Non-pigmented ciliary epithelial cell (primary cell): ENCODE measurements around the gene FGF19.

Experiments
- DNase-seq: peaks from one replicate; pipeline ENCODE4 v3.0.0-alpha.2; 2010; ENCODE audit warnings: low read depth

FGF19 gene

DNA sequence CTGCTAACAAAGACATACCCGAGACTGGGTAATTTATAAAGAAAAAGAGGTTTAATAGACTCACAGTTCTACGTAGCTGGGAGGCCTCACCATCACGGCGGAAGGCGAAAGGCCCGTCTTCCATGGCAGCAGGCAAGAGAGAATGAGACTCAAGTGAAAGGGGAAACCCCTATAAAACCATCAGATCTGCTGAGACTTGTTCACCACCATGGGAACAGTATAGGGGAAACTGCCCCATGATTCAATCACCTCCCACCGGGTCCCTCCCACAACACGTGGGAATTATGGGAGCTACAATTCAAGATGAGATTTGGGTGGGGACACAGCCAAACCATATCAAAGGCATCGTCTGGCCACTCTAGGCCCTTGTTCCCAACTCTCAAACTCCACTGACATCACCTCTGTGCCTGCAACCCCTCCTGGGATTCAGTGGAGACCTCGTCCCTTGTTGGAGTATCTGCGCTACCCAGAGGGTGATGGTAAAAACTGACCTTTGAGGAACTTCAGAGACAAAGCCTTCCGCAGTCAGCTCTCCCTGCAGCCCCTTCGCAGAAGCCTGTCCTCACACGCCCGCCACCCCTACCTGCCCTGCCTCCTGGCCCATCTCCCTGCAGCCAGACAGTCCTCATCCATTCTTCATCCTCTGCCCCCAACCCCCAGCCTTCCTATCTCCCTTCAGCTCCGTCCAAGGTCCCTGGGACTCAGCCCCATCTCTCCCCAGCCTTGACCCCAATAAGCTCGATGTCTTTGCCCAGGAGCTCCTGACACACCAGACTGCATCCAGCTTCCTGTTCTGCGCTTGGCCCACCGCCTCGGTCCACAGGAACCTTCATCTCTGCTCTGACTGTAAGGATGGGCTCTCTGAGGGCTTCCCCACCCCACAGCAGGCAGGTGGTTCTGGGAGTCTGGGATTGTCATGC is 47.0 kb downstream of the FGF19 start:
- no peak for DNase-seq

DNA sequence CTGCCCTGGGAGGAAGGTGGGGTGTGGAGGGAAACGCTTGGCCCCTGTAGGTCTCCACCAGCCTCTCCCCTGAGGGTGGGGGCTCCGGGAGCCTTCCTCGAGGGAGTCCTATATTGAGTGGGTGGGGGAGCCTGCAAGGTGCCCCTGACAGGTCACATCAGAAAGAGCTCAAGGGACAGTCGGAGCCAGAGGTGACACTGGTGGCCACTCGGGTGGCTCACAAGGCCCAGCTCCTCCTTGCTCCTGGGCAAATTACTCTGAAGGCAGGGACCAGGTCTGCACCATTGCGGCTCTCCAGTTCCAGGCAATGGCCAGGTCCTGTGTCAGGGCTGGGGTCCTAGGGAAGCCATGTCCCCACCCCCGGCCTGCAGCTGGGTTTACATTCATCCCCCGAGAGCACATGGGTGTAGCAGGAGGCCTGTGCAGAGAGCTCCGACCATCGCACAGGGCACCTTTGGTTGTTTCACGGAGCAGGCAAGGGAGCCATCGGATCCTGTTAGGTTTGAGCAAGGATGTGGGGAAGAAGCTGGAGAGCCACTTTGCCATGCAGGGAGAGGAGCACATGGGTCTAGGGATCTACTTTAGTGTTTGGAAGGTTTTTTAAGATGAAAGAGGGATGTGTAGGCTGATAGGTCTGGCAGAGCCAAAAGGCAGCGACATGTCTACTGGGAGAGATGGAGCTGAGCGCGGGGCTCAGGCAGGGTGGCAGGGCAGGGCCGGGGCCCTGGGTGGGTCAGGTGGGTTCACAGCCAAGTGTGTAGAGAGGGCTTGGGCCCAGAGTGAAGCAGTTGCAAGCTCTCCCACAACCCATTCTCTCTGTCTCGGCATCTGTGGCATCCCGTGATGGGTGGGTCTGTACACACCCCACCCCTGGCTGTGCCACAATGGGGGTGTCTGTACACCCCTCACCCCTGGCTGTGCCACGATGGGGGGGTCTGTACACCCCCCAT is 48.1 kb downstream of the FGF19 start:
- DNase-seq, result no peak

DNA sequence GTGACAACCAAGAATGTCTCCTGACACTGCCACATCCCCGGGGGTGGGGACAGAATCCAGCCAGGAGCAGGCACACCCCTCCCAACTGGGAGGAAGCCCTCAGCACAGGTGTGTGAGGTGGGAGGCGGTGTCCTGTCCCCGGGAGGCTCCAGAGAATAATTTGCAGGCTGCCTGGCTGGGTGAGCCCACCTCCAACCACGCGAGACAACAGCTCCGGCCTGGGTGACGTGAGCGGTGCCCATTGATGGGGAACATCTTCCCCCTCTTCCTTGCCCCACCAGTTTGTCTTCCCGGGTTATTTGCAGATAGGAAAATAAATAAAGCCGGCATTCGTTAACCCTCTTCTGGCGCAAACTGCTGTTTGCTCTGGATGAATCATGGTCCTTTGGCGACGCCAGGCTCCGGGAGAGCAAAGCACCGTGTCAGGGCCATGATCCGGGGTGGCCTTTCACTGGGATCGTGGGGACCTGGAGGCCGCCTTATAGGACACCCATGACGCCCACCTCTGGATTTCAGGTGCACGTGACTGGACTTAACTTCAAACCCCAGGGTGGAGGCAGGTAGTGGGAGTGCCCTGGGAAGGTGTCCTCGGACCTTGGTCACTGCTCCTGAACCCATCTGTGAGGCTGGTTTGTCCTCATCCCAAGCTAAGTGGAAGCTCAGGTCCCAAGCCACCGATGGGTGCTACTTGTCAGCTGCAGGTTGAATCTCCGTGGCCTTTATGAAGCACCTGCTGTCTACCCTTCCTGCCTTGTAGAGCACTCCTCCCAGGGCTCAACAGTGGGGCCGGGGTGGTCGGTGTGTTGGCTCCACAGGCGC is 49.0 kb downstream of the FGF19 start:
- no peak for DNase-seq

DNA sequence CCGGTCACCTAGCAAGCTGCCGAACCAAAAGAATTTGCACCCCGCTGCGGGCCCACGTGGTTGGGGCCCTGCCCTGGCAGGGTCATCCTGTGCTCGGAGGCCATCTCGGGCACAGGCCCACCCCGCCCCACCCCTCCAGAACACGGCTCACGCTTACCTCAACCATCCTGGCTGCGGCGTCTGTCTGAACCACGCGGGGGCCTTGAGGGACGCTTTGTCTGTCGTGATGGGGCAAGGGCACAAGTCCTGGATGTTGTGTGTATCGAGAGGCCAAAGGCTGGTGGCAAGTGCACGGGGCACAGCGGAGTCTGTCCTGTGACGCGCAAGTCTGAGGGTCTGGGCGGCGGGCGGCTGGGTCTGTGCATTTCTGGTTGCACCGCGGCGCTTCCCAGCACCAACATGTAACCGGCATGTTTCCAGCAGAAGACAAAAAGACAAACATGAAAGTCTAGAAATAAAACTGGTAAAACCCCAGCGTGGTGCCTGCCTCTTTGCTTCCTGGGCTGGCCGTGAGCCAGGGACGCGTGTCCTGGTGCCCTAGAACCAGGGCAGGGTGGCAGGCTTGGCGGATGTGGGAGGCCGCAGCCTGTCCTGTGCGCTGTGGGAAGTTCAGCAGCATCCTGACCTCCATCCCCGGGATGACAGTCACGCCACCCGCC is 49.7 kb downstream of the FGF19 start:
- DNase-seq, result no peak

DNA sequence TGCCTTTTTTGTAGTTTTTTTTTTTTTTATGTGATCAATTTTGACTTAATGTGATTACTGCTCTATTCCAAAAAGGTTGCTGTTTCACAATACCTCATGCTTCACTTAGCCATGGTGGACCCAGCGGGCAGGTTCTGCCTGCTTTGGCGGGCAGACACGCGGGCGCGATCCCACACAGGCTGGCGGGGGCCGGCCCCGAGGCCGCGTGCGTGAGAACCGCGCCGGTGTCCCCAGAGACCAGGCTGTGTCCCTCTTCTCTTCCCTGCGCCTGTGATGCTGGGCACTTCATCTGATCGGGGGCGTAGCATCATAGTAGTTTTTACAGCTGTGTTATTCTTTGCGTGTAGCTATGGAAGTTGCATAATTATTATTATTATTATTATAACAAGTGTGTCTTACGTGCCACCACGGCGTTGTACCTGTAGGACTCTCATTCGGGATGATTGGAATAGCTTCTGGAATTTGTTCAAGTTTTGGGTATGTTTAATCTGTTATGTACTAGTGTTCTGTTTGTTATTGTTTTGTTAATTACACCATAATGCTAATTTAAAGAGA is 50.3 kb downstream of the FGF19 start:
- DNase-seq, result no peak

DNA sequence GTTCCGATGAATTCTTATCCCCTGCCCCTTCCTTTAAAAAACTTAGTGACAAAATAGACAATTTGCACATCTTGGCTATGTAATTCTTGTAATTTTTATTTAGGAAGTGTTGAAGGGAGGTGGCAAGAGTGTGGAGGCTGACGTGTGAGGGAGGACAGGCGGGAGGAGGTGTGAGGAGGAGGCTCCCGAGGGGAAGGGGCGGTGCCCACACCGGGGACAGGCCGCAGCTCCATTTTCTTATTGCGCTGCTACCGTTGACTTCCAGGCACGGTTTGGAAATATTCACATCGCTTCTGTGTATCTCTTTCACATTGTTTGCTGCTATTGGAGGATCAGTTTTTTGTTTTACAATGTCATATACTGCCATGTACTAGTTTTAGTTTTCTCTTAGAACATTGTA is 50.8 kb downstream of the FGF19 start:
- no peak for DNase-seq

DNA sequence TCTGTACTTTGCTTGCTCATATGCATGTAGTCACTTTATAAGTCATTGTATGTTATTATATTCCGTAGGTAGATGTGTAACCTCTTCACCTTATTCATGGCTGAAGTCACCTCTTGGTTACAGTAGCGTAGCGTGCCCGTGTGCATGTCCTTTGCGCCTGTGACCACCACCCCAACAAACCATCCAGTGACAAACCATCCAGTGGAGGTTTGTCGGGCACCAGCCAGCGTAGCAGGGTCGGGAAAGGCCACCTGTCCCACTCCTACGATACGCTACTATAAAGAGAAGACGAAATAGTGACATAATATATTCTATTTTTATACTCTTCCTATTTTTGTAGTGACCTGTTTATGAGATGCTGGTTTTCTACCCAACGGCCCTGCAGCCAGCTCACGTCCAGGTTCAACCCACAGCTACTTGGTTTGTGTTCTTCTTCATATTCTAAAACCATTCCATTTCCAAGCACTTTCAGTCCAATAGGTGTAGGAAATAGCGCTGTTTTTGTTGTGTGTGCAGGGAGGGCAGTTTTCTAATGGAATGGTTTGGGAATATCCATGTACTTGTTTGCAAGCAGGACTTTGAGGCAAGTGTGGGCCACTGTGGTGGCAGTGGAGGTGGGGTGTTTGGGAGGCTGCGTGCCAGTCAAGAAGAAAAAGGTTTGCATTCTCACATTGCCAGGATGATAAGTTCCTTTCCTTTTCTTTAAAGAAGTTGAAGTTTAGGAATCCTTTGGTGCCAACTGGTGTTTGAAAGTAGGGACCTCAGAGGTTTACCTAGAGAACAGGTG is 51.8 kb downstream of the FGF19 start:
- no peak for DNase-seq

DNA sequence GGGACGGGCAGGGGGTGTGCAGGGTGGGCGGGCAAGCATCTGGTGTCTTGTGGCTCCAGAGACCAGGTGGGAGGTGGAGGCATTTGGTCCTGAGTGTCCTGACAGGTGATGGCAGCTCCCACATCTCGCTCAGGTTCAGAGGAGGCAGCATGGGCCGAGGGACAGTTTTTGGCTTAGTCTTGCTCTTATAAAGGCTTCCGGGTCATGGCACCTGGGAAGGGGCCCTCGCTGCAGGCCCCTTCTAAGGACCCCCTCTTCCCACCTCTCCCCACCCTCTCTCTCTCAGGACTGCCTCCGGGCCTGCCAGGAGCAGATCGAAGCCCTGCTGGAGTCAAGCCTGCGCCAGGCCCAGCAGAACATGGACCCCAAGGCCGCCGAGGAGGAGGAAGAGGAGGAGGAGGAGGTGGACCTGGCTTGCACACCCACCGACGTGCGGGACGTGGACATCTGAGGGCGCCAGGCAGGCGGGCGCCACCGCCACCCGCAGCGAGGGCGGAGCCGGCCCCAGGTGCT is 52.9 kb downstream of the FGF19 start:
- DNase-seq, result no peak

DNA sequence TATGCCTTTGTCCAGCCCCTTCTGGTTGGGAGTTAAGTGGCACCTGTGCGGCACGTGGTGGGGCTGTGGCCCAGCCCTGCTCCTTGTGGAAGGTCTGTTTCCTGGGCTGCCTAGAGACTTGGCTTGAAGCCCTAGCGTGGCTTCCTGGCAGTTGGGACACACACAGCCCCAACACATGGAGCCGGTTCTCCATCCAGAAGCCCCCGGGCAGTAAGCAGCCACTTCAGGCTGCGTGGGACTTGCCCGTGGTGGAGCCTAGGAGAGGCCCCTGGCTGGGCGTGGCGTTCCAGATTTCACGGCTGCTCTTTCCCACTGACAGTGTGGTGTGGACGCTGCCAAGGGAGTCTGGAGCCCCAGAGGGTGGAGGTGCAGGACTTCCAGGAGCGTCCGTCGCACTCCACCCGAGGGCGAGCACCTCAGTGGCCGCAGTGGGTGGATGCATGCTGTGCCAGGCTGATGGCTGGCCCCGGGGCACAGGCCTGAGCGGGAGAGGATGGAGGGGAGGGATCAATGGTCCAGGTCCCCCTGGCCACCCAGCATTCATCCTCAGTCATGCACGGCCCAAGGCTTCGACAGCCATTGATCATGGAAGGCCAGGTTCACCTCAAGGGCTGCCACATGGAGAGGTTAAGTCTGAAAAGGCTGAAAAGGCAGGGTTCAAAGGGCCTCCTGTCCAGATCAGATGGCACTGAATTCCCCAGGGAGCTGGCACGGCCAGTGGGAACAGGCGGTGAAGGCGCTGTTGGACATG is 53.6 kb downstream of the FGF19 start:
- no peak for DNase-seq

DNA sequence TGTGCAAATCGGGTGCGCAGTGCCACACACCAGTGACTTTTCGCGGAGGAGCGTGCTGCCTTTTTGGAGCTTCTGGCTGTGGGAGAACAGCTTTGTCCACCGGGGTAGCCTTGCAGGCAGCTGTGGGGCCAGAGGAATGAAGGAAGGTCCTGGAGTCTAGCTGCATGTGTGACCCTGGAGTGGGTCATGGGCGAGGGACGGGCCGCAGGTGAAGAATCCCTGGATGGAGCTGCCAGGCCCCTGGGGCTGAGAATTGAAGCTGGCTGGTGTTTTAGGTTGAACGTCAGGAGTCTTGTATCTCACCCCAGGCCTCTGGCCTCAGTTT is 54.3 kb downstream of the FGF19 start:
- no peak for DNase-seq

DNA sequence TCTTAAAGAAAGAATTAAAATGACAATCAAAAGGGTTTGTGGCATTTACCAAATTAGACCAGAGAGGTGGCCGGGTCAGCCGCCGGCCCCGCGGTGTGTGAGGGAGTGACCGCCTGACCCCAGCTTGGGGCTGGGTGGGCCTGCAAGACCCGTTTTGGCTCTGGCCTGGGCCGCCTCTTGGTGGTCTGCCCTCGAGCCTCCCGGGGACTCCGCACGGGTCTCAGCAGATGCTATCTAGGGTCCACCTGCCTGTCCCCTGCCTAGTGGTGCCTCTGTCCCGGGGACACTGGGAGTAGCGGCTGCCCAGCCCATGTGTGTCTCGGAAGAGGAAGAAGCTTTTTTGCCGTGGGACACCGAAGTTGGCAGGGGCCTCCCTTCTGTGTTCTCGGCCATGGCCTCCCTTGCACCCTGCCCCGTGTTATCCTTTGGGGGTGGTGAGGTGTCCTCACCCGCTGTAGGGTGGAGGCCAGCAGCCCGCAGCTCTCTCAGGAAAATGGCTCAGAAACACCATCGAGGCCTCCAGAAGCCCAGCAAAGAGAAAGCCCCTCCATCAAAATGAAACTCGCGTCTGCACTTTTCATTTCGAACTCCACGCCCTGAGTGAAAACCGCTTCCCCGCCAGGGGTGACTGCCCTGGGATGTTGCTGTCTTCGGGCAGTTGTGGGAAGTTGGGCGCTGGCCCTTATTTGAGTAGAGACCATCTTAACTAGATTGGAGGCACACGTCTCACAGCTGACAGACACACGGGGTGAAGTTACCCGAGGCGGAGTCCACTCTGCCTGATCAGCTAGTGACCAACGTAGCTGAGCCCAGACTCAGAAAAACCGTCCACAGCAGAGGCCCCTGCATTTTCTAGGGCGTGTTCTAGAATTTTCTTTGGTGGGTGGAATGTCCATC is 54.9 kb downstream of the FGF19 start:
- DNase-seq, result no peak
